ENCODE measurements around the gene MYL9. TPM values are rescaled to one million over a fixed set of nuclear protein-coding genes. Genes with fewer than 3 reads are reported as not detected.

MYL9 gene
- total and polyA plus RNA-seq, 2 experiments from 2014 or later: 29.7 to 100 TPM

DNA sequence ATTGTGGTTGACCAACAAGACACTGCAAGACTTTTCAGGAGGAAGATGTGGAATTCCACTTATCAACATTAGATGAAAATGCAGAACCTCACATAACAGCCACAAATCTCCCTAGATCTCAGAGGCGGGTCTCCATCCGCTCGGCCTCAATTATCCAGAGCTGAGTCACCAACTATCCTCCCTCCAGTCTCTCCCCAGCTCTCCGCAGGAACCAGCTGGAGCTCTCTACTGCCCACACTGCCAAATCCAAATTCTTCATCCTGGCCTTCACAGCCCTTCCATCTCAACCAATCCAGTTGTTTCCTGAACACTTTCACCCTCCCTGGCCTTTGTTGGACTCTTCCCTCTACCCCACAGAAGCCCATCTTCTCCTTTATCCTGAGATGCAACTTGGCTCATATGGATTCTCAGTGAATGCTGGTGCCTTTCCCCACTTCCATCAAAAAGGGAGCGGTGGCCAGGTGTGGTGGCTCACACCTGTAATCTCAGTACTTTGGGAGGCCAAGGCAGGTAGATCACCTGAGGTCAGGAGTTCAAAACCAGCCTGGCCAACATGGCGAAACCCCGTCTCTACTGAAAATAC, 28.6 kb downstream of the MYL9 start:
- Histone ChIP-seq H3K9me2 (ENCODE audit: insufficient read depth) (no peaks in the 10 kb centered on the region), H3K4me1 (ENCODE audit: insufficient read depth) (peaks cover 26% of the 10 kb centered on the region), H3F3A (replicated peaks; ENCODE audit: low read depth) (peaks cover 6% of the 10 kb centered on the region; the same call in 1 of the 2 replicates), H3K79me2 (replicated peaks; ENCODE audit: insufficient read depth) (peaks cover 34% of the 10 kb centered on the region), H3K27ac (ENCODE audit: low read depth) (0 out of 2 replicates have a peak overlapping the region, but pooled peaks have one; percentile 9), H3K36me3 (ENCODE audit: insufficient read depth) (no peaks in the 10 kb centered on the region), H3K27me3 (ENCODE audit: insufficient read depth) (no peaks in the 10 kb centered on the region), H4K20me1 (replicated peaks; ENCODE audit: insufficient read depth) (no peaks in the 10 kb centered on the region), H2AFZ (no peak overlapping the region), H3K4me2 (peak overlapping the region; percentile 81; the same call in 1 of the 2 replicates), H3K4me3 (0 out of 2 replicates have a peak overlapping the region, but pooled peaks have one; percentile 19)
- Mint-ChIP-seq H3K4me1 (peaks cover 33% of the 10 kb centered on the region), H3K4me3 (0 out of 3 replicates have a peak overlapping the region, but pooled peaks have one; percentile 6), H3K27ac (peak overlapping the region; percentile 54; the same call in 1 of the 2 replicates), H3K9me3 (peaks cover 6% of the 10 kb centered on the region), H3K36me3 (ENCODE audit: low read depth) (peaks cover 23% of the 10 kb centered on the region), H3K27me3 (ENCODE audit: insufficient read depth, low read depth, poor library complexity) (peaks cover 16% of the 10 kb centered on the region)
- TF ChIP-seq ZNF114 (CRISPR knock-in tag; IDR thresholded peaks at IDR 0.05): no peak
- TF ChIP-seq POLR2AphosphoS5 (IDR thresholded peaks at IDR 0.05; ENCODE audit: low read depth): no peak
- no peak for TF ChIP-seq EZH2phosphoT487 (IDR thresholded peaks at IDR 0.05; ENCODE audit: unreplicated experiment)
- TF ChIP-seq CREB1 (CRISPR knock-in tag; IDR thresholded peaks at IDR 0.05; ENCODE audit: low read depth): no peak
- TF ChIP-seq, protein P1, sequence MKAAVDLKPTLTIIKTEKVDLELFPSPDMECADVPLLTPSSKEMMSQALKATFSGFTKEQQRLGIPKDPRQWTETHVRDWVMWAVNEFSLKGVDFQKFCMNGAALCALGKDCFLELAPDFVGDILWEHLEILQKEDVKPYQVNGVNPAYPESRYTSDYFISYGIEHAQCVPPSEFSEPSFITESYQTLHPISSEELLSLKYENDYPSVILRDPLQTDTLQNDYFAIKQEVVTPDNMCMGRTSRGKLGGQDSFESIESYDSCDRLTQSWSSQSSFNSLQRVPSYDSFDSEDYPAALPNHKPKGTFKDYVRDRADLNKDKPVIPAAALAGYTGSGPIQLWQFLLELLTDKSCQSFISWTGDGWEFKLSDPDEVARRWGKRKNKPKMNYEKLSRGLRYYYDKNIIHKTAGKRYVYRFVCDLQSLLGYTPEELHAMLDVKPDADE (IDR thresholded peaks at IDR 0.05): no peak
- no peak for TF ChIP-seq CTCF (conservative IDR thresholded peaks at IDR 0.05; ENCODE audit: low read depth in 2 of 2)
- TF ChIP-seq JUNB (IDR thresholded peaks at IDR 0.05; ENCODE audit: unreplicated experiment): no peak
- TF ChIP-seq, protein P2, sequence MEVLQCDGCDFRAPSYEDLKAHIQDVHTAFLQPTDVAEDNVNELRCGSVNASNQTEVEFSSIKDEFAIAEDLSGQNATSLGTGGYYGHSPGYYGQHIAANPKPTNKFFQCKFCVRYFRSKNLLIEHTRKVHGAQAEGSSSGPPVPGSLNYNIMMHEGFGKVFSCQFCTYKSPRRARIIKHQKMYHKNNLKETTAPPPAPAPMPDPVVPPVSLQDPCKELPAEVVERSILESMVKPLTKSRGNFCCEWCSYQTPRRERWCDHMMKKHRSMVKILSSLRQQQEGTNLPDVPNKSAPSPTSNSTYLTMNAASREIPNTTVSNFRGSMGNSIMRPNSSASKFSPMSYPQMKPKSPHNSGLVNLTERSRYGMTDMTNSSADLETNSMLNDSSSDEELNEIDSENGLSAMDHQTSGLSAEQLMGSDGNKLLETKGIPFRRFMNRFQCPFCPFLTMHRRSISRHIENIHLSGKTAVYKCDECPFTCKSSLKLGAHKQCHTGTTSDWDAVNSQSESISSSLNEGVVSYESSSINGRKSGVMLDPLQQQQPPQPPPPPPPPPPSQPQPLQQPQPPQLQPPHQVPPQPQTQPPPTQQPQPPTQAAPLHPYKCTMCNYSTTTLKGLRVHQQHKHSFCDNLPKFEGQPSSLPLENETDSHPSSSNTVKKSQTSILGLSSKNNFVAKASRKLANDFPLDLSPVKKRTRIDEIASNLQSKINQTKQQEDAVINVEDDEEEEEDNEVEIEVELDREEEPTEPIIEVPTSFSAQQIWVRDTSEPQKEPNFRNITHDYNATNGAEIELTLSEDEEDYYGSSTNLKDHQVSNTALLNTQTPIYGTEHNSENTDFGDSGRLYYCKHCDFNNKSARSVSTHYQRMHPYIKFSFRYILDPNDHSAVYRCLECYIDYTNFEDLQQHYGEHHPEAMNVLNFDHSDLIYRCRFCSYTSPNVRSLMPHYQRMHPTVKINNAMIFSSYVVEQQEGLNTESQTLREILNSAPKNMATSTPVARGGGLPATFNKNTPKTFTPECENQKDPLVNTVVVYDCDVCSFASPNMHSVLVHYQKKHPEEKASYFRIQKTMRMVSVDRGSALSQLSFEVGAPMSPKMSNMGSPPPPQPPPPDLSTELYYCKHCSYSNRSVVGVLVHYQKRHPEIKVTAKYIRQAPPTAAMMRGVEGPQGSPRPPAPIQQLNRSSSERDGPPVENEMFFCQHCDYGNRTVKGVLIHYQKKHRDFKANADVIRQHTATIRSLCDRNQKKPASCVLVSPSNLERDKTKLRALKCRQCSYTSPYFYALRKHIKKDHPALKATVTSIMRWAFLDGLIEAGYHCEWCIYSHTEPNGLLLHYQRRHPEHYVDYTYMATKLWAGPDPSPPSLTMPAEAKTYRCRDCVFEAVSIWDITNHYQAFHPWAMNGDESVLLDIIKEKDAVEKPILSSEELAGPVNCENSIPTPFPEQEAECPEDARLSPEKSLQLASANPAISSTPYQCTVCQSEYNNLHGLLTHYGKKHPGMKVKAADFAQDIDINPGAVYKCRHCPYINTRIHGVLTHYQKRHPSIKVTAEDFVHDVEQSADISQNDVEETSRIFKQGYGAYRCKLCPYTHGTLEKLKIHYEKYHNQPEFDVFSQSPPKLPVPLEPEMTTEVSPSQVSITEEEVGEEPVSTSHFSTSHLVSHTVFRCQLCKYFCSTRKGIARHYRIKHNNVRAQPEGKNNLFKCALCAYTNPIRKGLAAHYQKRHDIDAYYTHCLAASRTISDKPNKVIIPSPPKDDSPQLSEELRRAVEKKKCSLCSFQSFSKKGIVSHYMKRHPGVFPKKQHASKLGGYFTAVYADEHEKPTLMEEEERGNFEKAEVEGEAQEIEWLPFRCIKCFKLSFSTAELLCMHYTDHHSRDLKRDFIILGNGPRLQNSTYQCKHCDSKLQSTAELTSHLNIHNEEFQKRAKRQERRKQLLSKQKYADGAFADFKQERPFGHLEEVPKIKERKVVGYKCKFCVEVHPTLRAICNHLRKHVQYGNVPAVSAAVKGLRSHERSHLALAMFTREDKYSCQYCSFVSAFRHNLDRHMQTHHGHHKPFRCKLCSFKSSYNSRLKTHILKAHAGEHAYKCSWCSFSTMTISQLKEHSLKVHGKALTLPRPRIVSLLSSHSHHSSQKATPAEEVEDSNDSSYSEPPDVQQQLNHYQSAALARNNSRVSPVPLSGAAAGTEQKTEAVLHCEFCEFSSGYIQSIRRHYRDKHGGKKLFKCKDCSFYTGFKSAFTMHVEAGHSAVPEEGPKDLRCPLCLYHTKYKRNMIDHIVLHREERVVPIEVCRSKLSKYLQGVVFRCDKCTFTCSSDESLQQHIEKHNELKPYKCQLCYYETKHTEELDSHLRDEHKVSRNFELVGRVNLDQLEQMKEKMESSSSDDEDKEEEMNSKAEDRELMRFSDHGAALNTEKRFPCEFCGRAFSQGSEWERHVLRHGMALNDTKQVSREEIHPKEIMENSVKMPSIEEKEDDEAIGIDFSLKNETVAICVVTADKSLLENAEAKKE (CRISPR knock-in tag; IDR thresholded peaks at IDR 0.05): no peak
- TF ChIP-seq NANOG (IDR thresholded peaks at IDR 0.05; ENCODE audit: borderline replicate concordance): no peak
- no peak for TF ChIP-seq ZNF331 (CRISPR knock-in tag; IDR thresholded peaks at IDR 0.05; ENCODE audit: low read depth)
- TF ChIP-seq STAT1 (IDR thresholded peaks at IDR 0.05; ENCODE audit: unreplicated experiment): no peak
- no peak for TF ChIP-seq EZH2 (IDR thresholded peaks at IDR 0.05; ENCODE audit: low read depth, unreplicated experiment)
- TF ChIP-seq, protein P3, sequence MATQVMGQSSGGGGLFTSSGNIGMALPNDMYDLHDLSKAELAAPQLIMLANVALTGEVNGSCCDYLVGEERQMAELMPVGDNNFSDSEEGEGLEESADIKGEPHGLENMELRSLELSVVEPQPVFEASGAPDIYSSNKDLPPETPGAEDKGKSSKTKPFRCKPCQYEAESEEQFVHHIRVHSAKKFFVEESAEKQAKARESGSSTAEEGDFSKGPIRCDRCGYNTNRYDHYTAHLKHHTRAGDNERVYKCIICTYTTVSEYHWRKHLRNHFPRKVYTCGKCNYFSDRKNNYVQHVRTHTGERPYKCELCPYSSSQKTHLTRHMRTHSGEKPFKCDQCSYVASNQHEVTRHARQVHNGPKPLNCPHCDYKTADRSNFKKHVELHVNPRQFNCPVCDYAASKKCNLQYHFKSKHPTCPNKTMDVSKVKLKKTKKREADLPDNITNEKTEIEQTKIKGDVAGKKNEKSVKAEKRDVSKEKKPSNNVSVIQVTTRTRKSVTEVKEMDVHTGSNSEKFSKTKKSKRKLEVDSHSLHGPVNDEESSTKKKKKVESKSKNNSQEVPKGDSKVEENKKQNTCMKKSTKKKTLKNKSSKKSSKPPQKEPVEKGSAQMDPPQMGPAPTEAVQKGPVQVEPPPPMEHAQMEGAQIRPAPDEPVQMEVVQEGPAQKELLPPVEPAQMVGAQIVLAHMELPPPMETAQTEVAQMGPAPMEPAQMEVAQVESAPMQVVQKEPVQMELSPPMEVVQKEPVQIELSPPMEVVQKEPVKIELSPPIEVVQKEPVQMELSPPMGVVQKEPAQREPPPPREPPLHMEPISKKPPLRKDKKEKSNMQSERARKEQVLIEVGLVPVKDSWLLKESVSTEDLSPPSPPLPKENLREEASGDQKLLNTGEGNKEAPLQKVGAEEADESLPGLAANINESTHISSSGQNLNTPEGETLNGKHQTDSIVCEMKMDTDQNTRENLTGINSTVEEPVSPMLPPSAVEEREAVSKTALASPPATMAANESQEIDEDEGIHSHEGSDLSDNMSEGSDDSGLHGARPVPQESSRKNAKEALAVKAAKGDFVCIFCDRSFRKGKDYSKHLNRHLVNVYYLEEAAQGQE (IDR thresholded peaks at IDR 0.05; ENCODE audit: unreplicated experiment): no peak
- DNase-seq (ENCODE audit: low spot score) (no peak), ATAC-seq (no peak)

Measured in GM23338 (cell line).